Epithelial cell of proximal tubule (primary cell): ENCODE measurements around the gene MPO. TPM values are rescaled to one million over a fixed set of nuclear protein-coding genes. Genes with fewer than 3 reads are reported as not detected.

Experiments
- DNase-seq: peaks from one replicate; pipeline ENCODE4 v3.0.0-alpha.2; 2011; ENCODE audit warnings: low read depth
- H3K4me3 ChIP-seq: 2 replicates; pipeline ENCODE4 v1.5.1; 2011; ENCODE audit warnings: low read depth, mild to moderate bottlenecking, low read length
- total RNA-seq: library from RNA; depleted of rRNA; stranded (reverse); fragments of >200 nt; gene quantifications from 2 replicates; pipeline ENCODE4 v1.2.3, GENCODE V29; 2015
- TF ChIP-seq, protein P1 (sequence below): conservative IDR thresholded peaks from 2 replicates; pipeline ENCODE4 v1.5.1; 2012; ENCODE audit warnings: low read depth, mild to moderate bottlenecking, low read length

Gene MPO
- total RNA-seq, 1 donor from 2014 or later, result not detected

DNA sequence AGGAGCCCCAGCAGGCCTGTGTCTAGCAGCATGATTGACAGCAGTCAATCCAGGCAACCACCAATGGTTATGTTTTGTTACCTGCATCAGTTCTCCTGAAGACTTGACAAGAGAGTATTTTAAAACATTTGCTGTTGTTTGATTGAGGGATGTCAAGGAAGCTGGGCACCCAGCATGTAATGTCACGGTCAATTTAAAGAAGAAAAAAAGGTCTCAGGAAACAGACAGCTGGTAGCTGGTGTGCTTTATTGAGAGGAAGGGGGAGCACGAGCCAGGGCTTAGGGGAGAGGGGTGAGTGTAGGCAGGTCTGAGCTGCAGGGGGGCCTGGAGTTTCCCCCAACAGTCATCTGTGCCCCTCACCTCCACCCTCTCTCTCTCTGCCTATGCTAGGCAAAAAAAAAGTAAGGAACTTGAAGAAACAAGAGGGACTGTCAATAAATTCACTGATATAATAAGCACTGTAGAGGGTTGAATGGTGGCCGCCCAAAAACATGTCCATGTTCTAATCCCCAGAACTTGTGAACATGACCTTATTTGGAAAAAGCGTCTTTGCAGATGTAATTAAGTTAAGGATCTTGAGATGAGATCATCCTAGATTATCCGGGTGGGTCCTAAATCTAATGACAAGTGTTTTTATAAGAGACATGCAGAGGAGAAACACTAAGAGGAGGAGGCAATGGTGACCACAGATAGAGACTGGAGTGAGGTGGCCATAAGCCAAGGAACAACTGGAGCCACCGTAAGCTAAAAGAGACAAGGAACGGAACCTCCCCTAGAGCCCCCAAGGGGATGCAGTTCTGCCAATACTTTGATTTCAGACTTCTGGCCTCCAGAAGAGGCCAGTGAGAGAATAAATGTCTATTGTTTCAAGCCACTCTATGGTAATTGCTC lies 33.3 kb upstream of the MPO start:
- DNase-seq, result no peak
- TF ChIP-seq, protein P1, sequence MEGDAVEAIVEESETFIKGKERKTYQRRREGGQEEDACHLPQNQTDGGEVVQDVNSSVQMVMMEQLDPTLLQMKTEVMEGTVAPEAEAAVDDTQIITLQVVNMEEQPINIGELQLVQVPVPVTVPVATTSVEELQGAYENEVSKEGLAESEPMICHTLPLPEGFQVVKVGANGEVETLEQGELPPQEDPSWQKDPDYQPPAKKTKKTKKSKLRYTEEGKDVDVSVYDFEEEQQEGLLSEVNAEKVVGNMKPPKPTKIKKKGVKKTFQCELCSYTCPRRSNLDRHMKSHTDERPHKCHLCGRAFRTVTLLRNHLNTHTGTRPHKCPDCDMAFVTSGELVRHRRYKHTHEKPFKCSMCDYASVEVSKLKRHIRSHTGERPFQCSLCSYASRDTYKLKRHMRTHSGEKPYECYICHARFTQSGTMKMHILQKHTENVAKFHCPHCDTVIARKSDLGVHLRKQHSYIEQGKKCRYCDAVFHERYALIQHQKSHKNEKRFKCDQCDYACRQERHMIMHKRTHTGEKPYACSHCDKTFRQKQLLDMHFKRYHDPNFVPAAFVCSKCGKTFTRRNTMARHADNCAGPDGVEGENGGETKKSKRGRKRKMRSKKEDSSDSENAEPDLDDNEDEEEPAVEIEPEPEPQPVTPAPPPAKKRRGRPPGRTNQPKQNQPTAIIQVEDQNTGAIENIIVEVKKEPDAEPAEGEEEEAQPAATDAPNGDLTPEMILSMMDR, result no peak

DNA sequence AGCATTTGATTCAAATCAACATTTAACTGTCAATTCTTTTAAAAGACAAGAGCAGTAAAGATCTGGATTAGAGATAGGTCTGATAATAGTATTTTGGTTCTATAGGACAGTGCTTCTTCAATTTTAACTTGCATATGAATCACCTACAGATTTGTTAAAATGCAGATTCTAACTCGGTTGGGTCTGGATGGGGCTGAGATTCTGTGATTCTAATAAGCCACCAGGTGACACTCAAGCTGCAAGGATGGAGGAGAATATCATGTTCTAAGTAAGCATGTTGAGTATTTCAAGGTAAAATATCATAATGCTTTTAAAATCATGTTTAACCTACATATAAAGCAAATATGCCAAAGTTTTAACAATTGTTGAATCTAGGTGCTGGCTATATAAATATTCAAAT lies 32.1 kb upstream of the MPO start:
- DNase-seq, result no peak
- TF ChIP-seq, protein P1, result peak; percentile 24

More for the DNA sequence above, 33.3 kb upstream of the MPO start:
- no peak overlapping the region for H3K4me3 ChIP-seq

DNA sequence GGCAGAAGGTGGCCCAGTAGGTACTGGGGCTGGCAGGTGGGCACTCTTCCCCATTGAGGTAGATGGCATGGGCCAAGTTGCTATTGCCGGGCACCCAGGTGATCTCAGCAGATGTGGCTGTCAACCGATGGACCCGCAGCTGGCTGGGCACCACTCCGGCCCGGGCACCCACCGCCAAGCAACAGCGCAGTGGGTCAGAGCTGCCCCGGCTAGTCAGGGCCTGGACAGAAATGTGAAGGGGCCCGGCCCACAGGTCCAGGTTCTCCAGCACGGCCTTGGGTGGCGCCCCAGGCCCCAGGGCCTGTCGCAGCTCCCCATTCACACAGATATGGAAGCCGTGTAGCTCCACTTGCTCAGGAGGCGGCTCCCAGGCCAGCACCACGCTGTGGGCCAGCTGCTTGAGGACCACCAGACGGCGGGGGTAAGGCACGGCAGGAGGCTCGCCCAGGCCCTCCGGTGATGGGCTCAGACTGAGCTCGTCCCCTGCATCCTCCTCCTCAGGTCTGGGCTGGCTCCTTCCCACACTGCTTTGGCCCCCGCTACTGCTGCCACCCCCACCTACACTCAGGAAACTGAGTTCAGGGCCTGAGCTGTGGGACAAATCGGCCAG lies 31.4 kb upstream of the MPO start:
- DNase-seq, result no peak
- TF ChIP-seq, protein P1, result no peak
- no peak overlapping the region for H3K4me3 ChIP-seq

More for the DNA sequence above, 32.1 kb upstream of the MPO start:
- no peak overlapping the region for H3K4me3 ChIP-seq

DNA sequence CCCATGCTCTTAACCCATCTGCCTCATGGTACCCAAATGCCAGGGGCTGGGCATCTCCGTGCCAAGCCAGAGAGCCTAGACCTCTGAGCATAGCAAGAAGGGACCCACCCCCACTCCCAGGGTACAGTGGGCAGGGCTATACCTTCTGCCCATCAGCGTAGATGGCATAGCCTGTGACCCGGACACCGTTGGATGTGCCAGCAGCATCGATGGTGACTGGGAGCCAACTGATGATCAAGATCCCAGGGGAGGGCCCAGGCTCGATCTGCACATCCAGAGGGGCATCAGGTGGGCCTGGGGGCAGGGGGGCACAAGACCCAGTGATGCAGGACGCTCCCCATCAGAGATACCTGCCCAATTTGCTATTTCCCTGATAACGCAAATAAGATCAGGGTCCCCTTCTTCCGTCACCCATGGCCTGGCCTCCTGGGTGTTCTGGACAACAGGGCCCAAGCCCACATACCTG lies 30.7 kb upstream of the MPO start:
- H3K4me3 ChIP-seq, result no peak overlapping the region
- DNase-seq, result no peak
- TF ChIP-seq, protein P1, result no peak

DNA sequence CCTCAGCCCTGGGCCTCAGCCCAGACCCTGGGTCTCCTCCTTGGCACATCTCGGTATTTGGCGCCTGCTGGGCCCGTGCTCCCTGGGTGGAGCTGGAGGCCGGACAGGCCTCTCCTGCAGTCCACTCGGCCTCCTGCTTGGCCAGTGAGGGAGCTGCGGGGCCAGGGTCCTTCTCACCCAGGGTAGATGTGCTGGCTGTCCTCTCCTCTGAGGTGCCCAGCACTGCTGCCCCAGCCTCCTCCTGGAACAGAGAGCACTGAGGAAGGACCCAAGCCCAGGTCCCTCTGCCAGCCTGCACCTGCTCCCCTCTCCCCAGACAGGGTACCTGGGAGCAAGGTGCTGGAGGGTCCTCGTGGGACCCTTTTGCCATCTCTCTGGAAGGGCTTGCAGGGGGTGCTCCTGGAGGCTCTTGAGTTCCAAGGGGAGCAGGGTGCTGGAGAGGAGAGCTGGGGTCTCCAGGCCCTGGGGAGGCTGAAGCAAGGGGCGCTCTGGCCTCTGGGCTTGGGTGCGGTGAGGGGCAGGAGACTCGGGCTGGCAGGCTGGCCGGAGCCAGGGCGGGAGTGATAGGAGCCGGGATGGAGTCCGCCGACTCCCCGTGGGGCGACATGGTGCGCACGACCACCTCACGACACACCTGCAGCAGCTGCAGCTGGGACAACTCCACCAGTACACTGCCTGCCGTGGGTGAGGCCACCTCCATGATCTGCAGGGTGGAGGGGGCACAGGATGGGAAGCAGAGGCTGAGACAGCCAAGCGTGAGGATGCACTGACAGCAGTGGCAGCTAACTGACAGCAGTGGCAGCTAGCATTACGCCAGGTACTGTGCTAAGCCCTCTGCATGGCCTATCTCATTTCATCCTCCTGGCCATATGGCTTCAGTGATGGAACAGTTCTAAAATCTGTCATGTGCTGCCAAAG lies 30.0 kb upstream of the MPO start:
- TF ChIP-seq, protein P1, result no peak
- no peak for DNase-seq

DNA sequence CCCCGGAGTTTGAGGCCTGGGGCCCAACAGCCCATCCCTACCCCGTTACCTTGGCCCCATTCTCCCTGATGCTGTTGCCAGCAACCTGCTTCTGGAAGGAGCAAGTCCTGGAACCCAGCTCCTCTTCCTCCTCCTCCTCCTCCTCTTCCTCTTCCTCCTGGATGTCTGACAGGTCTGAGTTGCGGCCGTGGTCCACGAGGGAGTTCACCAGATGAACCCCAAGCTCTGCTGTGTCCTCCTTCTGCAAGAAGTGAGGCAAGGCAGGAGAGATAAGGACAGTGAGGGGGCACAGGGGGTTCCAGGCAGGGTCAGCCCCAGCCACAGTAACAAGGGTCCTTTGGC lies 29.2 kb upstream of the MPO start:
- no peak overlapping the region for H3K4me3 ChIP-seq
- no peak for DNase-seq
- TF ChIP-seq, protein P1, result no peak

More for the DNA sequence above, 30.0 kb upstream of the MPO start:
- no peak overlapping the region for H3K4me3 ChIP-seq
